HepG2 (cell line): Measurements from ENCODE around the gene ABCG8.

Experiments
- EP300 ChIP-seq, 3 experiments: sonication (generic) in 1 of 3; formaldehyde crosslinking in 1 of 3; IDR thresholded peaks; 2 replicates each; pipeline versions ENCODE4 v1.5.1 to v1.6.1; 2011 to 2020; ENCODE audit warnings: low read depth in 2 of 3, low read length in 2 of 3, borderline replicate concordance in 1 of 3, improper control_type of control experiment in 1 of 3, mild to moderate bottlenecking in 1 of 3, missing genetic modification reagents in 1 of 3, moderate library complexity in 1 of 3
- FOXA1 ChIP-seq, 2 experiments: fragments of 450-650 bp in 1 of 2; sonication (generic) in 1 of 2; formaldehyde crosslinking in 1 of 2; IDR thresholded peaks; 2 replicates each; pipeline versions ENCODE4 v1.4.0 to v1.6.1; 2016 to 2020; ENCODE audit warnings: missing genetic modification reagents in 1 of 2
- HNRNPL ChIP-seq: fragments of 200-400 bp; formaldehyde crosslinking; IDR thresholded peaks from 2 replicates; pipeline ENCODE4 v1.6.1; 2017; ENCODE audit warnings: mild to moderate bottlenecking, low read depth, low read length
- TBL1XR1 ChIP-seq: fragments of 150-350 bp; IDR thresholded peaks from 2 replicates; pipeline ENCODE4 v1.6.1; 2014; ENCODE audit warnings: borderline replicate concordance, low read length; ENCODE audit not compliant: partially characterized antibody
- ZNF256 ChIP-seq: sonication (generic); formaldehyde crosslinking; conservative IDR thresholded peaks from 2 replicates; pipeline ENCODE4 v1.4.0; 2020; ENCODE audit warnings: missing genetic modification reagents
- ZNF546 ChIP-seq: sonication (generic); formaldehyde crosslinking; conservative IDR thresholded peaks from 2 replicates; pipeline ENCODE4 v1.8.1; 2023; ENCODE audit warnings: mild to moderate bottlenecking, missing genetic modification reagents
- ZSCAN30 ChIP-seq: sonication (generic); formaldehyde crosslinking; IDR thresholded peaks from 2 replicates; pipeline ENCODE4 v1.5.0; 2020; ENCODE audit warnings: mild to moderate bottlenecking, missing genetic modification reagents

DNA sequence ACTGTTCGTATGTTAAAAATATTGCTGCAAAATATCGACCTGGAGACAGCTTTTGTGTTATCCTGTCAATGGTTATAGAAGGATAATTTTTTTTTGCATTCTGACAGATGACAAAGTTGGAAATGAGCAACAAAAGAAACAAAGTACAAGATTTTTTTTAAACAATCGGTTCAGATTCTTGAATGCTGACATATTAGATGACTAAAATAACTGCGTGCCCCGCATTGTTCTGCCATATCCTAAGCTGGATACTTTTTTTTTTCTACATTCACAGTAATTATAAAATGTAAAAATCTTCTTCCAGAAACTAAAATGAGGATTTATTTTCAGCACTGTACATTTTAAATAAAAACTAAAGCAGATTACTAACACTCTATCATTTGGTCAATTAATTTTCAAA lies 67.1 kb downstream of the ABCG8 start:
- TF ChIP-seq FOXA1 (IDR thresholded peaks at IDR 0.05) (no peak), FOXA1 (CRISPR knock-in tag; IDR thresholded peaks at IDR 0.05) (no peak), ZNF256 (CRISPR knock-in tag) (no peak), ZSCAN30 (CRISPR knock-in tag) (no peak), ZNF546 (no peak), EP300 (IDR thresholded peaks at IDR 0.05; ENCODE audit: low read depth in 2 of 2, low read length in 2 of 2) (no peak), EP300 (CRISPR knock-in tag; IDR thresholded peaks at IDR 0.05; ENCODE audit: borderline replicate concordance) (no peak), TBL1XR1 (no peak), HNRNPL (no peak)
